Heart left ventricle (tissue), 13 donors: ENCODE results near the gene ADAMTS3.

Experiments
- POLR2A ChIP-seq, 2 donors: fragments of 450-650 bp; IDR thresholded peaks; one replicate each; pipeline ENCODE4 v1.6.1; 2017; ENCODE audit warnings: antibody characterized with exemption in 2 of 2, mild to moderate bottlenecking in 2 of 2, moderate library complexity in 2 of 2
- TF ChIP-seq, protein P1 (sequence below), 12 donors: fragments of 200-600 bp; sonication (generic) in 4 of 12; IDR thresholded peaks; one replicate each; pipeline versions ENCODE4 v1.5.0 to v1.8.0; 2018 to 2022; ENCODE audit warnings: antibody characterized with exemption in 12 of 12, mild to moderate bottlenecking in 5 of 12
- donor health status: ischemic (EF 13 %, LVEDD 7.1; RV severe dilation, severe dysfunction).
- donor health status: DM: no; HTN: yes; CAD: no.
- donor health status: DM: no; HTN: no; CAD: no.
- donor health status: ischemic (EF 25% LVEDD 6.9; RV normal size, moderate dysfunction).
- donor health status: ischemic (EF 25% LVEDD 5.7; RV mildly dilated, moderate dysfunction).
- donor health status: ischemic (EF 35%, LVEDD 5.7; RV mildly dilated, moderate dysfunction).
- donor health status: nonischemic (EF 11% LVEDD 7.7; RV severe dilation, severe dysfunction).
- donor health status: DM: yes; HTN: yes; CAD: no.
- donor health status: PGD.
- donor health status: ischemic (EF 29% LVEDD 5.4; RV normal size, mild dysfunction).
- donor health status: nonischemic (EF 23%, LVEDD 6.1; RV moderate dilation, normal function).

- TF ChIP-seq, protein P1, sequence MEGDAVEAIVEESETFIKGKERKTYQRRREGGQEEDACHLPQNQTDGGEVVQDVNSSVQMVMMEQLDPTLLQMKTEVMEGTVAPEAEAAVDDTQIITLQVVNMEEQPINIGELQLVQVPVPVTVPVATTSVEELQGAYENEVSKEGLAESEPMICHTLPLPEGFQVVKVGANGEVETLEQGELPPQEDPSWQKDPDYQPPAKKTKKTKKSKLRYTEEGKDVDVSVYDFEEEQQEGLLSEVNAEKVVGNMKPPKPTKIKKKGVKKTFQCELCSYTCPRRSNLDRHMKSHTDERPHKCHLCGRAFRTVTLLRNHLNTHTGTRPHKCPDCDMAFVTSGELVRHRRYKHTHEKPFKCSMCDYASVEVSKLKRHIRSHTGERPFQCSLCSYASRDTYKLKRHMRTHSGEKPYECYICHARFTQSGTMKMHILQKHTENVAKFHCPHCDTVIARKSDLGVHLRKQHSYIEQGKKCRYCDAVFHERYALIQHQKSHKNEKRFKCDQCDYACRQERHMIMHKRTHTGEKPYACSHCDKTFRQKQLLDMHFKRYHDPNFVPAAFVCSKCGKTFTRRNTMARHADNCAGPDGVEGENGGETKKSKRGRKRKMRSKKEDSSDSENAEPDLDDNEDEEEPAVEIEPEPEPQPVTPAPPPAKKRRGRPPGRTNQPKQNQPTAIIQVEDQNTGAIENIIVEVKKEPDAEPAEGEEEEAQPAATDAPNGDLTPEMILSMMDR (IDR thresholded peaks at IDR 0.05): no peak
- no peak for TF ChIP-seq POLR2A (IDR thresholded peaks at IDR 0.05)
Observed at GRCh38 chr4:72555377-72555831, 13.6 kb downstream of the ADAMTS3 start.
